ENCODE data around the gene LZTS2.

Gene LZTS2

GRCh38 chr10:100980311-100980710 lies 19.3 kb upstream of the LZTS2 start:
- H3K4me3 ChIP-seq (ENCODE audit: low read depth, low read length) = no peak overlapping the region
- no peak for TF ChIP-seq CTCF (IDR thresholded peaks at IDR 0.05; ENCODE audit: low read depth, low read length)

GRCh38 chr10:100980711-100981110 lies 18.9 kb upstream of the LZTS2 start:
- H3K4me3 ChIP-seq (ENCODE audit: low read depth, low read length) = no peak overlapping the region
- no peak for TF ChIP-seq CTCF (IDR thresholded peaks at IDR 0.05; ENCODE audit: low read depth, low read length)

GRCh38 chr10:100981178-100981772 lies 18.3 kb upstream of the LZTS2 start:
- no peak overlapping the region for H3K4me3 ChIP-seq (ENCODE audit: low read depth, low read length)
- TF ChIP-seq CTCF (IDR thresholded peaks at IDR 0.05; ENCODE audit: low read depth, low read length) = no peak

- no peak for TF ChIP-seq CTCF (IDR thresholded peaks at IDR 0.05; ENCODE audit: low read depth, low read length)
- no peak overlapping the region for H3K4me3 ChIP-seq (ENCODE audit: low read depth, low read length)
These were observed 16.4 kb upstream of the LZTS2 start for GRCh38 chr10:100982916-100983830.

- no peak for TF ChIP-seq CTCF (IDR thresholded peaks at IDR 0.05; ENCODE audit: low read depth, low read length)
- no peak overlapping the region for H3K4me3 ChIP-seq (ENCODE audit: low read depth, low read length)
These were observed 15.5 kb upstream of the LZTS2 start for GRCh38 chr10:100983868-100984671.

- TF ChIP-seq CTCF (IDR thresholded peaks at IDR 0.05; ENCODE audit: low read depth, low read length) = no peak
- no peak overlapping the region for H3K4me3 ChIP-seq (ENCODE audit: low read depth, low read length)
These were observed 14.9 kb upstream of the LZTS2 start for GRCh38 chr10:100984672-100985177.
